ENCODE results near the gene OPRD1.

Gene OPRD1

GRCh38 chr1:28890836-28891235, 78.9 kb downstream of the OPRD1 start:
- Histone ChIP-seq H3K9ac (ENCODE audit: low read length) (no peak overlapping the region), H3K4me1 (ENCODE audit: control insufficient read depth, insufficient read depth, low read length) (peaks cover 17% of the 10 kb centered on the region), H3K36me3 (ENCODE audit: control insufficient read depth, insufficient read depth, low read length) (no peaks in the 10 kb centered on the region), H3K4me3 (ENCODE audit: low read length) (no peak overlapping the region), H3K27me3 (ENCODE audit: control insufficient read depth, insufficient read depth, low read length) (no peaks in the 10 kb centered on the region), H3K9me3 (ENCODE audit: control insufficient read depth, low read length) (no peaks in the 10 kb centered on the region)

- Histone ChIP-seq H3K27me3 (ENCODE audit: control insufficient read depth, insufficient read depth, low read length) (no peaks in the 10 kb centered on the region), H3K36me3 (ENCODE audit: control insufficient read depth, insufficient read depth, low read length) (no peaks in the 10 kb centered on the region), H3K4me1 (ENCODE audit: control insufficient read depth, insufficient read depth, low read length) (peaks cover 13% of the 10 kb centered on the region), H3K9ac (ENCODE audit: low read length) (no peak overlapping the region), H3K4me3 (ENCODE audit: low read length) (no peak overlapping the region), H3K9me3 (ENCODE audit: control insufficient read depth, low read length) (no peaks in the 10 kb centered on the region)
Measured at GRCh38 chr1:28891256-28891655, 79.3 kb downstream of the OPRD1 start.

- Histone ChIP-seq H3K9me3 (ENCODE audit: control insufficient read depth, low read length) (no peaks in the 10 kb centered on the region), H3K9ac (ENCODE audit: low read length) (no peak overlapping the region), H3K4me3 (ENCODE audit: low read length) (no peak overlapping the region), H3K4me1 (ENCODE audit: control insufficient read depth, insufficient read depth, low read length) (peaks cover 7% of the 10 kb centered on the region), H3K27me3 (ENCODE audit: control insufficient read depth, insufficient read depth, low read length) (no peaks in the 10 kb centered on the region), H3K36me3 (ENCODE audit: control insufficient read depth, insufficient read depth, low read length) (no peaks in the 10 kb centered on the region)
Measured at GRCh38 chr1:28893403-28894102, 81.6 kb downstream of the OPRD1 start.

GRCh38 chr1:28894785-28895184, 82.8 kb downstream of the OPRD1 start:
- no peaks in the 10 kb centered on the region for H3K36me3 ChIP-seq (ENCODE audit: control insufficient read depth, insufficient read depth, low read length)
- peaks cover 7% of the 10 kb centered on the region for H3K4me1 ChIP-seq (ENCODE audit: control insufficient read depth, insufficient read depth, low read length)
- no peak overlapping the region for H3K9ac ChIP-seq (ENCODE audit: low read length)
- H3K27me3 ChIP-seq (ENCODE audit: control insufficient read depth, insufficient read depth, low read length) = no peaks in the 10 kb centered on the region
- H3K4me3 ChIP-seq (ENCODE audit: low read length) = no peak overlapping the region
- H3K9me3 ChIP-seq (ENCODE audit: control insufficient read depth, low read length) = no peaks in the 10 kb centered on the region

- Histone ChIP-seq H3K4me3 (ENCODE audit: low read length) (no peak overlapping the region), H3K9me3 (ENCODE audit: control insufficient read depth, low read length) (no peaks in the 10 kb centered on the region), H3K9ac (ENCODE audit: low read length) (no peak overlapping the region), H3K4me1 (ENCODE audit: control insufficient read depth, insufficient read depth, low read length) (peaks cover 7% of the 10 kb centered on the region), H3K27me3 (ENCODE audit: control insufficient read depth, insufficient read depth, low read length) (no peaks in the 10 kb centered on the region), H3K36me3 (ENCODE audit: control insufficient read depth, insufficient read depth, low read length) (no peaks in the 10 kb centered on the region)
Measured at GRCh38 chr1:28895896-28896608, 84.1 kb downstream of the OPRD1 start.

GRCh38 chr1:28896609-28896986, 84.6 kb downstream of the OPRD1 start:
- peaks cover 7% of the 10 kb centered on the region for H3K4me1 ChIP-seq (ENCODE audit: control insufficient read depth, insufficient read depth, low read length)
- no peaks in the 10 kb centered on the region for H3K27me3 ChIP-seq (ENCODE audit: control insufficient read depth, insufficient read depth, low read length)
- no peak overlapping the region for H3K9ac ChIP-seq (ENCODE audit: low read length)
- H3K36me3 ChIP-seq (ENCODE audit: control insufficient read depth, insufficient read depth, low read length) = no peaks in the 10 kb centered on the region
- no peaks in the 10 kb centered on the region for H3K9me3 ChIP-seq (ENCODE audit: control insufficient read depth, low read length)
- no peak overlapping the region for H3K4me3 ChIP-seq (ENCODE audit: low read length)

GRCh38 chr1:28897789-28898188, 85.8 kb downstream of the OPRD1 start:
- peaks cover 7% of the 10 kb centered on the region for H3K4me1 ChIP-seq (ENCODE audit: control insufficient read depth, insufficient read depth, low read length)

GRCh38 chr1:28898405-28898881, 86.5 kb downstream of the OPRD1 start:
- Histone ChIP-seq H3K27me3 (ENCODE audit: control insufficient read depth, insufficient read depth, low read length) (no peaks in the 10 kb centered on the region), H3K4me1 (ENCODE audit: control insufficient read depth, insufficient read depth, low read length) (peaks cover 7% of the 10 kb centered on the region), H3K36me3 (ENCODE audit: control insufficient read depth, insufficient read depth, low read length) (no peaks in the 10 kb centered on the region), H3K9me3 (ENCODE audit: control insufficient read depth, low read length) (no peaks in the 10 kb centered on the region), H3K9ac (ENCODE audit: low read length) (no peak overlapping the region), H3K4me3 (ENCODE audit: low read length) (no peak overlapping the region)

More at GRCh38 chr1:28897789-28898188, 85.8 kb downstream of the OPRD1 start:
- Histone ChIP-seq H3K36me3 (ENCODE audit: control insufficient read depth, insufficient read depth, low read length) (no peaks in the 10 kb centered on the region), H3K27me3 (ENCODE audit: control insufficient read depth, insufficient read depth, low read length) (no peaks in the 10 kb centered on the region), H3K9ac (ENCODE audit: low read length) (no peak overlapping the region), H3K4me3 (ENCODE audit: low read length) (no peak overlapping the region), H3K9me3 (ENCODE audit: control insufficient read depth, low read length) (no peaks in the 10 kb centered on the region)

- no peaks in the 10 kb centered on the region for H3K36me3 ChIP-seq (ENCODE audit: control insufficient read depth, insufficient read depth, low read length)
- no peaks in the 10 kb centered on the region for H3K9me3 ChIP-seq (ENCODE audit: control insufficient read depth, low read length)
- no peak overlapping the region for H3K9ac ChIP-seq (ENCODE audit: low read length)
- no peaks in the 10 kb centered on the region for H3K27me3 ChIP-seq (ENCODE audit: control insufficient read depth, insufficient read depth, low read length)
- no peak overlapping the region for H3K4me3 ChIP-seq (ENCODE audit: low read length)
- H3K4me1 ChIP-seq (ENCODE audit: control insufficient read depth, insufficient read depth, low read length) = peaks cover 7% of the 10 kb centered on the region
Measured at GRCh38 chr1:28899267-28899666, 87.3 kb downstream of the OPRD1 start.

- H3K9me3 ChIP-seq (ENCODE audit: control insufficient read depth, low read length) = no peaks in the 10 kb centered on the region
- H3K27me3 ChIP-seq (ENCODE audit: control insufficient read depth, insufficient read depth, low read length) = no peaks in the 10 kb centered on the region
Measured at GRCh38 chr1:28900562-28900961, 88.6 kb downstream of the OPRD1 start.

GRCh38 chr1:28902738-28903137, 90.8 kb downstream of the OPRD1 start:
- H3K9me3 ChIP-seq (ENCODE audit: control insufficient read depth, low read length) = no peaks in the 10 kb centered on the region
- peaks cover 7% of the 10 kb centered on the region for H3K4me1 ChIP-seq (ENCODE audit: control insufficient read depth, insufficient read depth, low read length)
- H3K9ac ChIP-seq (ENCODE audit: low read length) = no peak overlapping the region
- H3K4me3 ChIP-seq (ENCODE audit: low read length) = no peak overlapping the region
- no peaks in the 10 kb centered on the region for H3K27me3 ChIP-seq (ENCODE audit: control insufficient read depth, insufficient read depth, low read length)
- H3K36me3 ChIP-seq (ENCODE audit: control insufficient read depth, insufficient read depth, low read length) = no peaks in the 10 kb centered on the region

More at GRCh38 chr1:28900562-28900961, 88.6 kb downstream of the OPRD1 start:
- no peak overlapping the region for H3K4me3 ChIP-seq (ENCODE audit: low read length)
- no peak overlapping the region for H3K9ac ChIP-seq (ENCODE audit: low read length)
- H3K4me1 ChIP-seq (ENCODE audit: control insufficient read depth, insufficient read depth, low read length) = peaks cover 7% of the 10 kb centered on the region
- H3K36me3 ChIP-seq (ENCODE audit: control insufficient read depth, insufficient read depth, low read length) = no peaks in the 10 kb centered on the region

- H3K27me3 ChIP-seq (ENCODE audit: control insufficient read depth, insufficient read depth, low read length) = no peaks in the 10 kb centered on the region
- H3K9ac ChIP-seq (ENCODE audit: low read length) = no peak overlapping the region
- no peaks in the 10 kb centered on the region for H3K4me1 ChIP-seq (ENCODE audit: control insufficient read depth, insufficient read depth, low read length)
Measured at GRCh38 chr1:28905921-28906666, 94.1 kb downstream of the OPRD1 start.

More at GRCh38 chr1:28905921-28906666, 94.1 kb downstream of the OPRD1 start:
- H3K36me3 ChIP-seq (ENCODE audit: control insufficient read depth, insufficient read depth, low read length) = no peaks in the 10 kb centered on the region
- H3K9me3 ChIP-seq (ENCODE audit: control insufficient read depth, low read length) = no peaks in the 10 kb centered on the region
- H3K4me3 ChIP-seq (ENCODE audit: low read length) = no peak overlapping the region
